Gastrocnemius medialis (tissue), 4 donors: Measurements from ENCODE around the gene GLT6D1. TPM values are rescaled to one million over a fixed set of nuclear protein-coding genes. Genes with fewer than 3 reads are reported as not detected.

ENCODE experiments used
- ATAC-seq, 2 donors: fragments of 150-250 bp; one replicate each; pipeline ENCODE4 v1.9.1; 2016
- DNase-seq, 2 donors: peaks; one replicate each; pipeline ENCODE4 v3.0.0-alpha.2; 2019
- H3K27ac ChIP-seq, 4 donors: fragments of 200-600 bp; sonication (generic); 1 replicate in 1 of 4; 2 replicates in 3 of 4; pipeline ENCODE4 v1.5.1; 2016 to 2018; ENCODE audit warnings: mild to moderate bottlenecking in 2 of 4, moderate library complexity in 1 of 4
- H3K27me3 ChIP-seq, 3 donors: fragments of 200-600 bp; sonication (generic) in 2 of 3; 1 replicate in 1 of 3; 2 replicates in 2 of 3; pipeline versions ENCODE4 v1.5.1 to v1.6.0; 2016 to 2019; ENCODE audit warnings: mild to moderate bottlenecking in 1 of 3, moderate library complexity in 1 of 3
- H3K36me3 ChIP-seq, 2 donors: fragments of 200-600 bp; sonication (generic) in 1 of 2; one replicate each; pipeline ENCODE4 v1.5.1; 2017 to 2018
- H3K4me1 ChIP-seq, 2 donors: fragments of 200-600 bp; sonication (generic) in 1 of 2; one replicate each; pipeline ENCODE4 v1.5.1; 2016 to 2017; ENCODE audit warnings: mild to moderate bottlenecking in 2 of 2
- H3K4me3 ChIP-seq, 4 donors: fragments of 200-600 bp; sonication (generic) in 3 of 4; 1 replicate in 1 of 4; 2 replicates in 3 of 4; pipeline ENCODE4 v1.5.1; 2016 to 2019; ENCODE audit warnings: mild to moderate bottlenecking in 2 of 4
- H3K9me3 ChIP-seq, 3 donors: fragments of 200-600 bp; sonication (generic) in 2 of 3; 1 replicate in 1 of 3; 2 replicates in 2 of 3; pipeline ENCODE4 v1.5.1; 2016 to 2019
- POLR2A ChIP-seq, 2 donors: fragments of 450-650 bp; IDR thresholded peaks; one replicate each; pipeline ENCODE4 v1.6.1; 2017; ENCODE audit warnings: antibody characterized with exemption in 2 of 2, mild to moderate bottlenecking in 2 of 2, moderate library complexity in 2 of 2
- in situ Hi-C, 4 donors: fragments of 200-750 bp; cut with MboI; loops; one replicate each; pipeline versions ENCODE4 v1.15.0 to v1.8.0; 2017; ENCODE audit warnings: low sequenced_read_pairs in 4 of 4
- intact Hi-C: fragments of 100-400 bp; cut with DNase I; formaldehyde crosslinking; loops from one replicate; pipeline ENCODE4 v1.15.1; 2023; ENCODE audit warnings: low total_unique reads
- total RNA-seq, 4 donors: library from RNA; depleted of rRNA; stranded (reverse); fragments of >200 nt; gene quantifications; one replicate each; pipeline versions ENCODE4 v1.1.0 to v1.2.3, GENCODE V29; 2016
- TF ChIP-seq, protein P1 (sequence below), 5 experiments: fragments of 450-650 bp in 3 of 5; fragments of 200-600 bp in 2 of 5; sonication (generic) in 2 of 5; IDR thresholded peaks in 4 of 5; conservative IDR thresholded peaks in 1 of 5; 1 replicate in 4 of 5; 2 replicates in 1 of 5; pipeline ENCODE4 v1.5.1; 2016 to 2019; ENCODE audit warnings: antibody characterized with exemption in 5 of 5, mild to moderate bottlenecking in 3 of 5, moderate library complexity in 3 of 5

GLT6D1 gene
- total RNA-seq, 4 donors from 2014 or later, result not detected

DNA sequence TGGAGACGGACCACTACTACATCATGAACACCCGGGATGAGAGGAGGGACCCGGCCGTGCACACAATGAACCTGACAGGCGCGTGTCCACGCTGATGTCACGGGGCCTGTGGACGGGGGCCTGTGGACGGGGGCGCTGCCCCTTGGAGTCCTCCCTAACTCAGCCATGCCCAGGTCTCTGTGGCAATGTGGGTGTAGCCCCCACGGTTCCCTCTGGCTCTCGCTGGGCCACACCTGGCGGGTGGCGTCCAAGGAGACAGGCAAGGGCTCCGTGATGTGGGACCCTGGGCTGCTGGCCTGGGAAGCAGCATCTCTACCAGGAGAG lies 55.7 kb downstream of the GLT6D1 start:
- no peak overlapping the region for H3K4me3 ChIP-seq
- peaks cover 6 to 11% (median 10%) of the 10 kb centered on the region in 3 donors for H3K27me3 ChIP-seq
- no peak overlapping the region for H3K27ac ChIP-seq
- H3K4me1 ChIP-seq, result no peaks in the 10 kb centered on the region
- TF ChIP-seq, protein P1, sequence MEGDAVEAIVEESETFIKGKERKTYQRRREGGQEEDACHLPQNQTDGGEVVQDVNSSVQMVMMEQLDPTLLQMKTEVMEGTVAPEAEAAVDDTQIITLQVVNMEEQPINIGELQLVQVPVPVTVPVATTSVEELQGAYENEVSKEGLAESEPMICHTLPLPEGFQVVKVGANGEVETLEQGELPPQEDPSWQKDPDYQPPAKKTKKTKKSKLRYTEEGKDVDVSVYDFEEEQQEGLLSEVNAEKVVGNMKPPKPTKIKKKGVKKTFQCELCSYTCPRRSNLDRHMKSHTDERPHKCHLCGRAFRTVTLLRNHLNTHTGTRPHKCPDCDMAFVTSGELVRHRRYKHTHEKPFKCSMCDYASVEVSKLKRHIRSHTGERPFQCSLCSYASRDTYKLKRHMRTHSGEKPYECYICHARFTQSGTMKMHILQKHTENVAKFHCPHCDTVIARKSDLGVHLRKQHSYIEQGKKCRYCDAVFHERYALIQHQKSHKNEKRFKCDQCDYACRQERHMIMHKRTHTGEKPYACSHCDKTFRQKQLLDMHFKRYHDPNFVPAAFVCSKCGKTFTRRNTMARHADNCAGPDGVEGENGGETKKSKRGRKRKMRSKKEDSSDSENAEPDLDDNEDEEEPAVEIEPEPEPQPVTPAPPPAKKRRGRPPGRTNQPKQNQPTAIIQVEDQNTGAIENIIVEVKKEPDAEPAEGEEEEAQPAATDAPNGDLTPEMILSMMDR (IDR thresholded peaks at IDR 0.05 in 4 of 5, conservative IDR thresholded peaks at IDR 0.05 in 1 of 5), result no peak
- TF ChIP-seq POLR2A (IDR thresholded peaks at IDR 0.05), result no peak
- H3K9me3 ChIP-seq, result no peaks in the 10 kb centered on the region
- ATAC-seq (no peak), DNase-seq (no peak)
- no peaks in the 10 kb centered on the region for H3K36me3 ChIP-seq
- in situ Hi-C loops, result no loop called here
- intact Hi-C loops, result no loop called here

DNA sequence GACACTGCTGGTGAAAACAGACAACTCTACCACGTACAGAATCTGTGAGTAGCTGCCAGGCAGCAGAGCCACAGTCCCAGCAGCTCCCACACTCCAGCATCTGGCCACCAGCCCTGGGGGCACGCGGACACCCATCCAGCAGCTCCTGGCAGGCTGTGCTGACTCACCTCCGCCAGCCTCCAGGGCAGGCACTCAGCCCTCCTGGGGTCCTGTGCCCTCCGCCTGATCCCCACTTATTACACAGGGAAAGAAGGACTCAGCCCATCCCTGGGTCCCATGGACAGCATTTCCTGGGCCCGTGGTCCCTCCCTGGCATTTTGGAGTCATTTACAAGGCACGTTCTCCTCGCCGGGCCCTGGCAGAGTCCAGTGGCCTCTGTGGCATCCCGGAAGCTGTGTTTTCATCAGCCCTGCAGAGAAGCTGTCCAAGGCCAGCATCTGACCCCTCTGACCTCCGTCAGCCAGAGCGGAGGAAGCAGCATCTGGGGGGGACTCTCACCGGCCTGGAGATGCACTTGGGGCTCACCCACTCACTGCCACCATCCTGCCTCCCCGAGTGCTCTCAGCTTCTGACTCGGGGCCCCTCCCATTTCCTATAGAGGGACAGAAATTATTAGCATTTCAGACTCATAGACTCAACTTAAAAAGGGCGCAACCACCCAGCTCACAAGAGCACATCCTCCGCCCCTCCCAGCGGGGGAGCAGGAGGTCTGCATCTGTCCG lies 56.2 kb downstream of the GLT6D1 start:
- H3K4me1 ChIP-seq, result no peaks in the 10 kb centered on the region
- TF ChIP-seq, protein P1 (IDR thresholded peaks at IDR 0.05 in 4 of 5, conservative IDR thresholded peaks at IDR 0.05 in 1 of 5), result no peak
- TF ChIP-seq POLR2A (IDR thresholded peaks at IDR 0.05), result no peak
- intact Hi-C loops, result no loop called here
- no peak overlapping the region for H3K4me3 ChIP-seq
- H3K27me3 ChIP-seq, result peaks cover 6 to 11% (median 10%) of the 10 kb centered on the region in 3 donors
- DNase-seq (no peak), ATAC-seq (no peak)
- no peaks in the 10 kb centered on the region for H3K36me3 ChIP-seq
- in situ Hi-C loops, result no loop called here
- no peak overlapping the region for H3K27ac ChIP-seq
- no peaks in the 10 kb centered on the region for H3K9me3 ChIP-seq

DNA sequence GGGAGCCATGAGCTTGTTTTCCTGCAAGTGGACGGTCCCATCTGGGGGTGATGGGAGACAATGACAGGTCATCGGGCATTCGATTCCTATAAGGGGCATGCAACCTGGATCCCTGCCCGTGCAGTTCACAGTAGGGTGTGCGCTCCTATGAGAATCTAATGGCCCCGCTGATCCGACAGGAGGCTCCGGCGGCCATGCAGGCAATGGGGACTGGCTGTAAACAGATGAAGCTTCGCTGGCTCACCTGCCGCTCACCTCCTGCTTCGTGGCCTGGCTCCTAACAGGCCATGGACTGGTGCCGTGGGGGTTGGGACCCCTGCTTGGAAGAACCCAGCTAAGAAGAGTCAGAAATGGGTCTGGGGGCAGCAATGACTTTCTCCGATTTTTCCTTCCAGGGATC lies 56.8 kb downstream of the GLT6D1 start:
- ATAC-seq, result no peak
- H3K4me1 ChIP-seq, result no peaks in the 10 kb centered on the region
- H3K36me3 ChIP-seq, result no peaks in the 10 kb centered on the region
- in situ Hi-C loops (no loop called here), intact Hi-C loops (no loop called here)
- no peaks in the 10 kb centered on the region for H3K9me3 ChIP-seq
- peaks cover 6 to 11% (median 10%) of the 10 kb centered on the region in 3 donors for H3K27me3 ChIP-seq
- H3K4me3 ChIP-seq, result no peak overlapping the region
- DNase-seq, result no peak
- H3K27ac ChIP-seq, result no peak overlapping the region
- TF ChIP-seq POLR2A (IDR thresholded peaks at IDR 0.05), result no peak
- TF ChIP-seq, protein P1 (IDR thresholded peaks at IDR 0.05 in 4 of 5, conservative IDR thresholded peaks at IDR 0.05 in 1 of 5), result no peak

DNA sequence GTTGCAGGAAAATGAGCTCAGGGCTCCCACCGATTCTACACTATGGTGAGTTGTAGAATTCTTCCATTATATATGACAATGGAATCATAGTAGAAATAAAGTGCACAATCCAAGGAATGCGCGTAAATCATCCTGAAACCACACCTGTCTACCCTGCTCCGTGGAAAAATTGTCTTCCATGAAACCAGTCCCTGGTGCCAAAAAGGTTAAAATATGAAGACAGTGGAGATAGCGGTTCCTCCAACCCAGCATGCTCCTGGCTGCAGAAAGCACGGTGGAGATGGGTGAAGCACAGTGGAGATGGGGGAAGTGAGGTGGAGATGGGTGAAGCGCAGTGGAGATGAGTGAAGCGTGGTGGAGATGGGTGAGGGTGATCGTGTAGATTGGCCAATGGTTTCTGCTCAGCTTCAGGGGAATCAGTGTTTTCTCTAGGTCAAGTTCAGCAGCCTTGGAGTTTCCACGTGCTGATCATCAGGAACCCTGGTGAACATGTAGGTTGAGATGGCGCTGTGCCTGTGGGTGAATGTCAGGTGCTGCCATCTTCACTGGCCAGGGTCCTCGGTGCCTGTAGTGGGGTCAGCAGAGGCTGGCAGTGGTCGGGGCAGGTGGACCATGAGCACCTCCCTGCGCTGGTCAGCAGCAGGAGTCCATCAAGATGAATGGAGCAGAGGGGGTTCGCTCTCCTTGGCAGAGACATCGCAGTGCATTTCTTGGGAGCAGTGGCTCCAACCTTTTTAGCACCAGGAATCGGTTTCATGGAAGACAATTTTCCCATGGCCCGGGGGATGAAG lies 57.5 kb downstream of the GLT6D1 start:
- intact Hi-C loops, result no loop called here
- no peaks in the 10 kb centered on the region for H3K9me3 ChIP-seq
- H3K27ac ChIP-seq, result no peak overlapping the region
- peaks cover 6 to 11% (median 10%) of the 10 kb centered on the region in 3 donors for H3K27me3 ChIP-seq
- DNase-seq, result no peak
- in situ Hi-C loops, result no loop called here
- no peak overlapping the region for H3K4me3 ChIP-seq
- no peak for TF ChIP-seq POLR2A (IDR thresholded peaks at IDR 0.05)
- TF ChIP-seq, protein P1 (IDR thresholded peaks at IDR 0.05 in 4 of 5, conservative IDR thresholded peaks at IDR 0.05 in 1 of 5), result no peak
- ATAC-seq, result no peak
- no peaks in the 10 kb centered on the region for H3K4me1 ChIP-seq
- no peaks in the 10 kb centered on the region for H3K36me3 ChIP-seq
